GM21381 (cell line): ENCODE measurements around the gene WDSUB1.

Source experiments
- ATAC-seq: cut with Tn5 transposase; IDR thresholded peaks from one replicate; pipeline ENCODE4 v1.9.1; 2021; ENCODE audit warnings: mild to moderate bottlenecking, moderate library complexity; ENCODE audit not compliant: unreplicated experiment

Gene WDSUB1, protein sequence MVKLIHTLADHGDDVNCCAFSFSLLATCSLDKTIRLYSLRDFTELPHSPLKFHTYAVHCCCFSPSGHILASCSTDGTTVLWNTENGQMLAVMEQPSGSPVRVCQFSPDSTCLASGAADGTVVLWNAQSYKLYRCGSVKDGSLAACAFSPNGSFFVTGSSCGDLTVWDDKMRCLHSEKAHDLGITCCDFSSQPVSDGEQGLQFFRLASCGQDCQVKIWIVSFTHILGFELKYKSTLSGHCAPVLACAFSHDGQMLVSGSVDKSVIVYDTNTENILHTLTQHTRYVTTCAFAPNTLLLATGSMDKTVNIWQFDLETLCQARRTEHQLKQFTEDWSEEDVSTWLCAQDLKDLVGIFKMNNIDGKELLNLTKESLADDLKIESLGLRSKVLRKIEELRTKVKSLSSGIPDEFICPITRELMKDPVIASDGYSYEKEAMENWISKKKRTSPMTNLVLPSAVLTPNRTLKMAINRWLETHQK

GRCh38 chr2:159285929-159286708 is at the start of gene WDSUB1:
WDSUB1 (minus strand) TSS chr2:159286703; CDS start chr2:159283069, 3,634 bp downstream.
- ATAC-seq: peak; percentile 15

- no peak for ATAC-seq
Measured at GRCh38 chr2:159326569-159327255, 40.2 kb upstream of the WDSUB1 start.

DNA sequence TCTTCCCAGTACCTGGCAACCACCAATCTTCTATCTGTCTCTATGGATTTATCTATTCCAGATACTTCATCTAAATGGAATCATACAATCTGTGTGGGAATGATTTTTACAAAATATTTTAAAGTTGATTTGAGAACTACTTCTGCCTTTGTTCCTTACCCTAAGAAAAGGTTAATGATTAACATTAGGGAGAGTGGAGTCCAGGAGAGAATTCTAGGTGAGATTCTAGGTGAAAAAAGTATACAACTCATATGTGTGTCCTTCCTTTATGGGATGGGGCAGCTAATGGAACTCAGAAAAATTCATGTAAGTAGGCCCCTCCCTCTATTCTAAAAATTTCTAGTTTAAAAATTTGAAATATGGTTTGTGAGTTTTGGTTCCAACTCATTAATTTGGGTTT is 35.9 kb upstream of the WDSUB1 start:
- ATAC-seq: no peak

DNA sequence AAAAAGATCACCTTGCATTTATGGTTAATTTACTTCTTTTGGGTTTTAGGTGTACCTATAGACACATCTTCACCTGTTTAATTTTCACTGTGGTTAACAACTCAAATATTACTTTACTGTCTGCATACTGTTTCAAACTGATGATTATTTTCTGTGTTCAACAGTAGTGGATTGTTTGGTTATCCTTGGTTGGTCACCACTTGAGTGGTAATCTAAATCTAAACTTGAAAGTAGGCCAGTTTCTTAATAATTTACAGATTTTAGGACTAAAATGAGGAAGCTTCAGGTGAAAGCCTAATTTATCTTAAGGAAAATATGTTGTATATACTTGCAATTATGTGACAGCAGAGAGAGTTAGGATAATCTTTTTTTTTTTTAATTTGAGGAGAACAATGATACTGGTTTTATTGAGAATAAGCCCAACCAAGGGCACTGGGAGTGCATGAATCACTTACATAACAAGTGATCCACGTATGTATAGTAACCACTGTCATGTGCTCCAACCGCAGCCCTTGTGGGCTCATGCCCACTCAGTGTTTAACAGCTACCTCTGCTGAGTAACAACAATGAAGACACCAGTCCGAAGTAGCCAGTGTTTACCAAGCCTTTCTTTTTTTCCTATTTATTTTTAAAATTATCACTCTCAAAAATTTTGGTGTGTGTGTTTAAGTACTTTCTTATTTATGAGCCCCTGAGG is 31.0 kb upstream of the WDSUB1 start:
- peak; percentile 57 for ATAC-seq

GRCh38 chr2:159307942-159308341 is 21.4 kb upstream of the WDSUB1 start:
- ATAC-seq: no peak

DNA sequence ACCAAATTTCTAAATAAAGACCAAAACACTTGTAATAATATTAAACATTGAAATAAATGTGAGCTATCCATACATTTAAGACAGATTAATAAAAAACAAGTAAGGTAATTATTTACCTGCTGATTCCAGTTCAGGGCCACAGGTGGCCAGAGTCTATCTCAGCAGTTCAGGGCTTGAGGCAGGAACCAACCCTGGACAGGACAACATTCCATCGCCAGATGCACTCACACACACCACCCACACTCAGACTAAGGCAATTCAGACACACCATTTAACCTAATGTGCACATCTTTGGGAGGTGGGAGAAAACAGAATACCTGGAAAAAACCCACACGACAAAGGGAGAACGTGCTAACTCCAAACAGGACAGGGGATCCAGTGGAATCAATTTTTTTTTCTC is 14.1 kb upstream of the WDSUB1 start:
- no peak for ATAC-seq

GRCh38 chr2:159298967-159299366 is 12.5 kb upstream of the WDSUB1 start:
- no peak for ATAC-seq

- ATAC-seq: no peak
Measured at GRCh38 chr2:159297042-159297707, 10.7 kb upstream of the WDSUB1 start.

DNA sequence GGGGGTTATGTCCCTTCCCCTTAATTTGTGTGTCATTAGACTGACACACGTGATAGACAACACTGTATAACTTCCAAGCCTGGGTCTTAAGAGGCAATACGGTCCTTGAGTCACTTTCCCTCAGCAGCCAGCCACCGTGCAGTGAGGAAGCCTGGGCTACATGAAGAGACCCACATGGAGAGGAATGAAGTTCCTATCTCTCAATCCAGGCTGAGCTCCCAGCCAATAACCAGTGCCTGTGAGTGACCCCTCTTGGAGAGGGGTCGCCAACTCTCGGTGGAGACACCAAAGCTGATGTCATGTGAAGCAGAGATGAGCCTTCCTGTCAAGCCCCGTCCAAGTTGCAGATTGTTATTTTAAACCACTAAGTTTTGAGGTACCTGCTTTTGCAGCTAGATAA is 5.7 kb upstream of the WDSUB1 start:
- ATAC-seq: no peak

DNA sequence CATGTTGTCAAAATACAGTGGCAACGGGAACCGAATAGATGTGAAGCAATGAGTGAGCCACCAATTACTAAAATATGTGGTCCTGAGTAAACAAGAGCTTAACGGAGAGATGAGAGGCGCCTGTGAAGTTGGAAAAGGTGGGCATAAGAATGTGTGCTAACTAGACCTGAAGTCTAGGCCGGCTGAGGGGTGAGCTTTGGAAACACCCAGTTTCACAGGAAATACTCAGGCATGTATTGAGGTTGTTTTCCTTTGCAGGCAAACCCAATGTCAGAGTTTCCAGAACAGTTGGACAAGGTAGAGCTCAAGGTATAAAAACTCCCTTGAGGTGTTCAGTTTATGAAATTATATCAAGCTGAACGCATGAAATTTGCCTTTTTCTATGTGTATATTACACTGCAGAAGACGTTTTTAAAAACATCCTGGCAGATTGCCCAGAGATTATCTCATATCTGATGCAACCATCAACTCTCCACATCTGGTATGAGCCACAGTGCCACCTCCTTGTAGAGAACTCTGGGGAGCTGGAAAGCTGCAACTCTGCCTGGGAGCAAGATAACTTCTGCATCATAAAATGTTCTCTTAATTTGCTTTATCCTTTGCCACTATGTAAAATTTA is 3.9 kb upstream of the WDSUB1 start:
- no peak for ATAC-seq

DNA sequence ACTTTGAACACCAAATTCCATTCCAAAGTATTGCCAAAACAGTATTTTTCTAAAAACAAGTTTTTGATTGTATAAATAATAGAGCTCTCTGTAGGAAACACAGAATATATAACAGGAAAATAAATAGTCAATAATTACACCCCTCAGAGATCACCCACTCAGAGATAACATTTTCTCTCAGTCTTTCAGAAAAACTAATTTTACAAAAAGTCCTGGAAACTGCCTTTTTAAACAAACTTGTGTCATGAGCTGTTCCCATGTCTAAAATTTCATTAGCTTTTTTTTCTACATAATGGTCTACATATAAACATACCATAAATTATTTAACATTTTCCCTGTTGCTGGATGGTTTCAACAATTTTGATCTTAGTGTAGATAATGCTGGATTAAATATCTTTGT is 1.2 kb upstream of the WDSUB1 start:
- no peak for ATAC-seq

DNA sequence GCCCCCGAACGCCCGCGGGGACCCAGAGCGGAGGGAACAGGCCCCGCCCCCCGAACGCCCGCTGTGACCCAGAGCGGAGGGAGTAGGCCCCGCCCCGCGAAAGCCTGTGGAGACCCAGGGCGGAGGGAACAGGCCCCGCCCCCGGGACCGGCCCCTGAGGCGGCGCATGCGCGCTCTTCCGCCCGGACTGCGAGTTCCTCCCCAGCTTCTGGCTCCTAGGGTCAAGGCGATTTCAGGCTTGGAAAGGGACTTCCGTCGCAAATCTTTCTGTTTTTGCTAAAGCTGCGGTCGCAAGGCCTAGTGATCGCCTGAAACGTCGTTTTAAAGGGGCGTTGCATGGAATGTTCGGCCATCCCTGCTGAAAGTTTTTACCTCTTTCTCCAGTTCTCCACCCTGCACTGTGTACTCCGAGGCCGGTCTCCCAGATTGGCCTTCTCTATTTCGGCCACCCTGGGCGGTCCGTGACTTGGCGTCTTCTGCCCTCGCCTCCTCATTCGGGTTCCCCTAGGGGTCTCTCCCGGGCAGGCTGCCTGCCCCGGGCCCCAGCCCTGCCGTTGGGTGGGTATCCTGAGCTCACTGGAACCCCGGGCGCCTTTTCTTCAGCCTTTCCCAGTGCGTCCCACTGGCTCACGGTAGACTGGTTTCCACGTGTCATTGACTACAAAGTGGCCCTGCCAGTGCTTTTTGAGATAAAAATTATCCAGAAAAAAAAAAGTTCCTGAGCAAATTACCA is 372 bp upstream of the WDSUB1 start:
- ATAC-seq: peak; percentile 88

GRCh38 chr2:159285433-159285832 is 1.1 kb downstream of the WDSUB1 start:
- no peak for ATAC-seq

DNA sequence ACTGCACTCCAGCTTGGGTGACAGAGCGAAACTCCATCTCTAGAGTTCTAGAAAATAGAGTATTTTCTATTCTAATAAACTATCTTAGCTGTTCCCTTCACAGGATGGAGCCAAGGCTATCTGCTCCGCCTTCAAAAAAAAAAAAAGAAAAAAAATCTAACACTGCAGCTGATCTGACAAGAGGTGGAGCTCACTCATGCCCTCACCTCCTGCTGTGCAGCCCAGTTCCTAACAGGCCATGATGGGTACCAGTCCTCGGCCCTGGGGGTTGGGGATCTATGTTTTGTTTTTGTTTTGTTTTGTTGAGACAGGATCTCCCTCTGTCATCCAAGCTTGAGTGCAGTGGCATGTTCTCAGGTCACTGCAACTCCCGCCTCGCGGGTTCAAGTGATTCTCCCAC is 3.0 kb downstream of the WDSUB1 start:
- no peak for ATAC-seq

GRCh38 chr2:159281002-159281401 is 5.5 kb downstream of the WDSUB1 start:
- no peak for ATAC-seq

DNA sequence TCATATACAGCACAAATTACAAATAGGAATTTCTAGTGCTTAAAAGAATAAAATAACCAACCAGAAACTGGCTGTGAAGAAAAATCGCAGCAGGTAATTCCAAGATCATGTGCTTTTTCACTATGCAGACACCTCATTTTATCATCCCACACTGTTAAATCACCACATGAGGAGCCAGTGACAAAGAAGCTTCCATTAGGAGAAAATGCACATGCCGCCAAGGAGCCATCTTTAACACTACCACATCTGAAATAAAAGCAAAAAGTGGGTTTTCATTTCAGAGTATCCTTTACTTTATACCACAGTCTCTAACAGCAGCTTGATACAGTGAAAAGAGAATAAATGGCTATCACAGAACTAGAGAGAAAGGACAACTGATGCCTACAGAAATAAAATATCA is 6.8 kb downstream of the WDSUB1 start:
- ATAC-seq: no peak

- ATAC-seq: peak; percentile 74
Measured at GRCh38 chr2:159275111-159275510, 11.4 kb downstream of the WDSUB1 start.

- no peak for ATAC-seq
Measured at GRCh38 chr2:159272156-159272555, 14.3 kb downstream of the WDSUB1 start.

DNA sequence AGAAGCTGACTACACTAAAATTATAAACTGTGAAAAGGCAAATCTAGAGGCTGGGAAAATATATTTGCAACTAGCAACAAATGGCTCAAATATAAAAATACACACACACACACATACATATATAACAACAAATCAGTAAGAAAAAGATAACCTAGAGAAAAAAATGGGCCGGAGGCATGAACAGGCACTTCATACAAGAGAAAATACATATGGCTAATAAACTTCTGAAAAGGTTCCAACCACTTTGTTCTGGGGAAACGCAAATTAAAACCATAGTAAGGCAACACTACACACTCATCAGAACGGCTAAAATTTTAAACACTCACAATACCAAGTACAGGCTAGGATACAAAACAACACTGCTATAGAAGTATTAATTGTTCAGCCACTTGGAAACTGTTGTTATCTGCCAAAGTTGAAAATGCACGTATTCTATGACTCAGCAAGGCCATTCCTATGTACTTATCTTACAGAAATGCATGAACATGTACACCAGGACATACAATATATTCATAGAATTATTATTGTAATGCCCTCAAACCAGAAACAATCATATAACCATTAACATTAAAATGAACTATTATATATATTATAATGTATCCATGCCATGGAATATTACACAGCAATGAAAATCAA is 15.6 kb downstream of the WDSUB1 start:
- no peak for ATAC-seq
